H54 (cell line): ENCODE measurements around the gene RAB11A.

Experiments
- DNase-seq: peaks from one replicate; pipeline ENCODE4 v3.0.0; 2011; ENCODE audit warnings: low spot score, mixed read lengths; ENCODE audit not compliant: insufficient read length
- FAIRE-seq: peaks from 3 replicates; lab custom pipeline; 2011; peaks lifted over from hg19 to GRCh38; lab: Jason Lieb, UNC
- POLR2A ChIP-seq: IDR thresholded peaks from 2 replicates; pipeline ENCODE4 v1.6.1; 2011; ENCODE audit warnings: low read depth, mild to moderate bottlenecking, low read length

Gene RAB11A

GRCh38 chr15:65939901-65940617 is 70.8 kb downstream of the RAB11A start:
- TF ChIP-seq POLR2A, result no peak
- DNase-seq (peak; percentile 70), FAIRE-seq (no peak)

- FAIRE-seq, result no peak
- DNase-seq, result peak; percentile 34
Observed at GRCh38 chr15:65940618-65940909, 71.3 kb downstream of the RAB11A start.

More at GRCh38 chr15:65940618-65940909, 71.3 kb downstream of the RAB11A start:
- TF ChIP-seq POLR2A, result no peak
